HG03280 (cell line): ENCODE measurements around the gene QRFP.

Source experiments
- ATAC-seq: cut with Tn5 transposase; IDR thresholded peaks from one replicate; pipeline ENCODE4 v1.9.1; 2021; ENCODE audit warnings: mild to moderate bottlenecking, moderate library complexity; ENCODE audit not compliant: unreplicated experiment

Gene QRFP

GRCh38 chr9:130874783-130875182 lies 21.8 kb downstream of the QRFP start:
- ATAC-seq = no peak

GRCh38 chr9:130873966-130874365 lies 22.6 kb downstream of the QRFP start:
- ATAC-seq = no peak

- ATAC-seq = no peak
These were observed 23.6 kb downstream of the QRFP start for GRCh38 chr9:130872912-130873503.

GRCh38 chr9:130872508-130872907 lies 24.1 kb downstream of the QRFP start:
- ATAC-seq = no peak

GRCh38 chr9:130872093-130872492 lies 24.5 kb downstream of the QRFP start:
- no peak for ATAC-seq

- ATAC-seq = no peak
These were observed 25.1 kb downstream of the QRFP start for GRCh38 chr9:130871395-130872062.

GRCh38 chr9:130870491-130871381 lies 25.9 kb downstream of the QRFP start:
- no peak for ATAC-seq

- ATAC-seq = no peak
These were observed 27.4 kb downstream of the QRFP start for GRCh38 chr9:130869250-130869649.

GRCh38 chr9:130868230-130868629 lies 28.4 kb downstream of the QRFP start:
- ATAC-seq = no peak

- no peak for ATAC-seq
These were observed 29.1 kb downstream of the QRFP start for GRCh38 chr9:130867556-130867955.

- ATAC-seq = no peak
These were observed 30.1 kb downstream of the QRFP start for GRCh38 chr9:130866474-130866965.

- ATAC-seq = no peak
These were observed 30.7 kb downstream of the QRFP start for GRCh38 chr9:130865921-130866320.

GRCh38 chr9:130864541-130864940 lies 32.1 kb downstream of the QRFP start:
- ATAC-seq = no peak

GRCh38 chr9:130862747-130863146 lies 33.9 kb downstream of the QRFP start:
- ATAC-seq = no peak

- no peak for ATAC-seq
These were observed 34.4 kb downstream of the QRFP start for GRCh38 chr9:130862217-130862616.

GRCh38 chr9:130861372-130862180 lies 35.0 kb downstream of the QRFP start:
- ATAC-seq = no peak

- no peak for ATAC-seq
These were observed 35.9 kb downstream of the QRFP start for GRCh38 chr9:130860458-130861316.

- no peak for ATAC-seq
These were observed 37.6 kb downstream of the QRFP start for GRCh38 chr9:130858739-130859705.
